ENCODE results near the gene SHC1.
A peak's percentile ranks its signal among the peaks of the same experiment; 100 is the strongest.

The SHC1 gene

DNA sequence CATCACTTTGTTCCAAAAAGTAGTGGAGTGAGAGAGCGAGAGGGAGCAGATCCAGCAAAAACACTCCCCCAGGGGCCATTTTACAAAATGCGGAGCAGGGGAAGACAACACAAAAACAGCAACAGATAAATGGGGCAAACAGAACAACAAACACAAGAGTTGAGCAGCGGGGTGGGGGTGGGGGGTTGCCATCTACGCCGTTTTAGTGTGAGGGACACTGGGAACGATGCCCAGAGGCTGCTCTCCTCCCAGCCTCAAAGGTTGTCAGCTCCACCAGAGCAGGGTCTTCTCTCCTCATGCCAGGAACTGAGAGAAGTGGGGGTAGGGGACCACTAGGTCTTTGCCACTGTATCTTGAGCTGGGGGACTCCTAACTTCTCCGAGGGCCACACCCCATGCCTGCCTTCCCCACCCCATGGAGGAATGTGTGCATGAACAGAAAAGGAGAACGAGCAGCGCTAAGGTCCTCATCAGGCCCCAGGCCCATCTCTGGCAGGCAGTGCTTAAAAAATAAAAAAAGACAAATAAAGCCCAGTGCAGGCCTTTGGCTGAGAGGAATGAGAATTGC, 13.4 kb downstream of the SHC1 start:
- TF ChIP-seq YY1 (IDR thresholded peaks at IDR 0.05; ENCODE audit: insufficient read depth, insufficient read length) (no peak), ZNF274 (IDR thresholded peaks at IDR 0.05; ENCODE audit: low read depth, low read length) (no peak), SUZ12 (IDR thresholded peaks at IDR 0.05; ENCODE audit: extremely low read depth, insufficient read depth, insufficient read length) (no peak)
- Histone ChIP-seq H3K27me3 (ENCODE audit: insufficient read depth, insufficient read length) (no peaks in the 10 kb centered on the region), H3K4me1 (ENCODE audit: insufficient read depth, insufficient read length) (peaks cover 12% of the 10 kb centered on the region), H3K36me3 (ENCODE audit: insufficient read depth, insufficient read length, low read length) (peaks cover 30% of the 10 kb centered on the region), H3K9ac (ENCODE audit: insufficient read length, low read depth) (peak overlapping the region; percentile 53), H3K9me3 (ENCODE audit: insufficient read depth, low read length) (no peaks in the 10 kb centered on the region; the same call in 1 of the 2 replicates), H3K4me3 (ENCODE audit: insufficient read length, low read depth) (no peak overlapping the region)
- no peak for DNase-seq (ENCODE audit: low read depth, low spot score)

DNA sequence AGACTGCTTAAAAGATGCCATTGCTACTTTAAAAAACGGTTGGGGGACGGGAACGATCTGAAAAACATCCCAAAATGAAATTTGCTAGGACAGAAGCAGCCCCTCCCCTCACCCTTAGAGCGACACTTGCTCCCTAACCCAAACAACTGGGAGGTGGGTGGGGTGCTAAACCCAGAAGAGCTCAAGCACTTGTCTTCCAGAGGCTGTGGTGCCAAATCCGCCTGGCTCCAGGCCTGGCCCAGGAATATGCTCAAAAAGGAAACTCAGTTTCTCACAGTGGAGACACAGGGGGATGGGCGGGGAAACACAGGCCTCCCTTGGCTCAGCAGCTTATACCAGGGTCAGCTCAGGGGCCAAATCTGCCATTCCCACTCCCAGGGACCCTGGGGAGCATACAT, 14.0 kb downstream of the SHC1 start:
- Histone ChIP-seq H3K27me3 (ENCODE audit: insufficient read depth, insufficient read length) (no peaks in the 10 kb centered on the region), H3K9me3 (ENCODE audit: insufficient read depth, low read length) (no peaks in the 10 kb centered on the region; the same call in 1 of the 2 replicates), H3K4me1 (ENCODE audit: insufficient read depth, insufficient read length) (peaks cover 12% of the 10 kb centered on the region), H3K9ac (ENCODE audit: insufficient read length, low read depth) (peak overlapping the region; percentile 4), H3K4me3 (ENCODE audit: insufficient read length, low read depth) (peak overlapping the region; percentile 65), H3K36me3 (ENCODE audit: insufficient read depth, insufficient read length, low read length) (peaks cover 29% of the 10 kb centered on the region)
- TF ChIP-seq YY1 (IDR thresholded peaks at IDR 0.05; ENCODE audit: insufficient read depth, insufficient read length) (no peak), SUZ12 (IDR thresholded peaks at IDR 0.05; ENCODE audit: extremely low read depth, insufficient read depth, insufficient read length) (no peak), ZNF274 (IDR thresholded peaks at IDR 0.05; ENCODE audit: low read depth, low read length) (no peak)
- no peak for DNase-seq (ENCODE audit: low read depth, low spot score)

DNA sequence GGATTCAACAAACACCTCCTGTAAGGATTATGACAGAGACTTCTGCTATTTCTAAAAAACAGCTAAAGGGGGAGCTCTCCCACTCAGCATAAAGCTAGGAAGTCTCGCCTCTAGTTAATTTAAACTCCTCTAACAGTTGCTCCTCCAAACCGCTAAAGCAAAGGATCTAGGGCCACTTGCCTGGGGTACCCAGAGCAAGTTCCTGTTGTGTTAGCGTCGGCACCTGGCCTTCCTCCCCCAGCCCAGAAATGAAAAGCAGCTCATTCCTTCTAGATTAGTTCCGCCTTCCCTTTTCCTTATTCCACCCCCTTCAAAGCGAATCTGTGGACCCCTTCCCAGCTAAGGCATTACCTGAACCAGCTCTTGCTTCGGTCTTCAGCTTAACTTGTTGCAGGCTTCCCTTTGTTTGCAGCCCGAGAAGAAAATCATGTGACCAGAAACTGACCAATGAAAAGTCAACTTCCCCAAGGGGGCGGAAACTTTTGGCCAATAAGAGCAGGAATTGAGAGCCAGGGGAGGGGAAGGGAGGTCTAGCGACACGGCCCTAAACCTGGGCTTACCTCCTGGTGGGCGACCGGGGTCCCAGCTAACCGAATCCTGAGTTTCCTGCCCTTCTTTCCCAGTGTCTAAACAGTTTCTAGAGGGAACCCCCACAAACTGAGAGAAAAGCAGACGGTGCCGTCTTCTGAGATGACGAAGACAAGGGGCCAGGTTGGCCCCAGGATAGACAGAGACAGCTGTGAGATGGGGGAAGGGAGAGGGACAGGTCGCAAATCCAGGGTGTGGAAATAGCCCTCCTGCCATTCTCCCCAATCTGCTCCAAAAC, 14.6 kb downstream of the SHC1 start, which contains the start of gene PBXIP1:
Gene PBXIP1 (minus strand): TSS at position 382 of the 826 bp plus-strand sequence. CDS start 2,378 bp downstream, outside the sequence.
- Histone ChIP-seq H3K9me3 (ENCODE audit: insufficient read depth, low read length) (no peaks in the 10 kb centered on the region; the same call in 1 of the 2 replicates), H3K9ac (ENCODE audit: insufficient read length, low read depth) (peak within 1 kb of the TSS; percentile 76), H3K36me3 (ENCODE audit: insufficient read depth, insufficient read length, low read length) (peaks cover 35% of the 10 kb centered on the region), H3K27me3 (ENCODE audit: insufficient read depth, insufficient read length) (no peaks in the 10 kb centered on the region), H3K4me1 (ENCODE audit: insufficient read depth, insufficient read length) (peaks cover 12% of the 10 kb centered on the region), H3K4me3 (ENCODE audit: insufficient read length, low read depth) (peak within 1 kb of the TSS; percentile 65)
- TF ChIP-seq SUZ12 (IDR thresholded peaks at IDR 0.05; ENCODE audit: extremely low read depth, insufficient read depth, insufficient read length) (no peak), YY1 (IDR thresholded peaks at IDR 0.05; ENCODE audit: insufficient read depth, insufficient read length) (no peak), ZNF274 (IDR thresholded peaks at IDR 0.05; ENCODE audit: low read depth, low read length) (no peak)
- DNase-seq (ENCODE audit: low read depth, low spot score): peak; percentile 98

DNA sequence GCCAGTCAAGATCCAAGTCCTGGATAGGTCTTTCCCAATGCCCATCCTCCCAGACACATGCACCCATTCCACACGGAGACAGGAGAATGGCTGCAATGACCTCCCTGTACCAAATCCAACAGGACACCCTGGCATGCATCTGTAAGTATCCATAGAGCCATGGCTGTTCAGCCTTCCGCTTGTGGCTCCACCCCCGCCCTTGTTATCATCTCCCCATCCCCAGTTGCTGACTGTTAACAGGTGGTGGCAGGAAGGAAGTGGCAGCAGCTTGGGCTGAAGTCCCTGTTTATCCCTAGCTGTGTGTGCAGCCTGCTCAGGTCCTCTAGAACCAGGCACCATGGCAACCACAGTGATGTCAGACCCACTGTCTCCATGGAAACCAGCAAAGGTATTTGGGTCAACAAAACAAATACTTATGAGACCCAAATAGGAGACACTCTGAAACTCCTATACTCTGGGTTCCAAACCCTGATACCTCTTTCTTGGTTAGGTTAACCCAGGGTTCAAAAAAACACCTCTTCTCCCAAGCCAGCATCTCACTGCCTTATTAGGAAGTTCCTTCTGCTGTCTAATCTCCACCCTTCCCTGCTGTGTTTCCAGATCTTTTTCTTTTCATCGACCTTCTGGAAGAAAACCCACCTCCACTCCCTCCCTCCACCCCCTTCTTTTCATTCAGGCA, 15.4 kb downstream of the SHC1 start:
- H3K4me3 ChIP-seq (ENCODE audit: insufficient read length, low read depth): peak overlapping the region; percentile 65
- H3K36me3 ChIP-seq (ENCODE audit: insufficient read depth, insufficient read length, low read length): peaks cover 35% of the 10 kb centered on the region
- H3K27me3 ChIP-seq (ENCODE audit: insufficient read depth, insufficient read length): no peaks in the 10 kb centered on the region
- peaks cover 12% of the 10 kb centered on the region for H3K4me1 ChIP-seq (ENCODE audit: insufficient read depth, insufficient read length)
- H3K9ac ChIP-seq (ENCODE audit: insufficient read length, low read depth): peak overlapping the region; percentile 76
- no peak for TF ChIP-seq ZNF274 (IDR thresholded peaks at IDR 0.05; ENCODE audit: low read depth, low read length)
- TF ChIP-seq SUZ12 (IDR thresholded peaks at IDR 0.05; ENCODE audit: extremely low read depth, insufficient read depth, insufficient read length): no peak
- no peak for TF ChIP-seq YY1 (IDR thresholded peaks at IDR 0.05; ENCODE audit: insufficient read depth, insufficient read length)
- no peak for DNase-seq (ENCODE audit: low read depth, low spot score)
- no peaks in the 10 kb centered on the region; the same call in 1 of the 2 replicates for H3K9me3 ChIP-seq (ENCODE audit: insufficient read depth, low read length)

DNA sequence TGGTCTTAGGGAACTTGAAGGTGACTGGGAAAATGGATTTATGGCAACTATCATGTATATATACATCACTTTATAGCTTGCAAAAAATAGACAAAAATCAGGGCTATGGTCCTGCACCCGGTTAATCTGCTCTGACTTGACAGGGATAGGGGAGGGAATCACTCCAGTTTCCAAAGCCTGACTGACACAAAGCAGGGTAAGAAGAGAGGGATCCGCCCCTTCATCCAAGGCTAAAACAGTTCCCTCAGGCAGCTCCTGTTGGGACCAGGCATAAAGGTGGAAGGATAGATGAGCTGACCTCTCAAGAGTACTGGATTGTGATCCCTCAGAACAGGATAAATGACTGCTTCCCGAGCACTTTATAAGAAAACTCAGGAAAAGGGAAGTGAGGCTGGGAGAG, 16.0 kb downstream of the SHC1 start:
- H3K9ac ChIP-seq (ENCODE audit: insufficient read length, low read depth): peak overlapping the region; percentile 6
- H3K27me3 ChIP-seq (ENCODE audit: insufficient read depth, insufficient read length): no peaks in the 10 kb centered on the region
- peaks cover 31% of the 10 kb centered on the region for H3K36me3 ChIP-seq (ENCODE audit: insufficient read depth, insufficient read length, low read length)
- no peaks in the 10 kb centered on the region; the same call in 1 of the 2 replicates for H3K9me3 ChIP-seq (ENCODE audit: insufficient read depth, low read length)
- no peak for TF ChIP-seq ZNF274 (IDR thresholded peaks at IDR 0.05; ENCODE audit: low read depth, low read length)
- no peak for TF ChIP-seq YY1 (IDR thresholded peaks at IDR 0.05; ENCODE audit: insufficient read depth, insufficient read length)
- no peak overlapping the region for H3K4me3 ChIP-seq (ENCODE audit: insufficient read length, low read depth)
- peaks cover 12% of the 10 kb centered on the region for H3K4me1 ChIP-seq (ENCODE audit: insufficient read depth, insufficient read length)
- DNase-seq (ENCODE audit: low read depth, low spot score): no peak

DNA sequence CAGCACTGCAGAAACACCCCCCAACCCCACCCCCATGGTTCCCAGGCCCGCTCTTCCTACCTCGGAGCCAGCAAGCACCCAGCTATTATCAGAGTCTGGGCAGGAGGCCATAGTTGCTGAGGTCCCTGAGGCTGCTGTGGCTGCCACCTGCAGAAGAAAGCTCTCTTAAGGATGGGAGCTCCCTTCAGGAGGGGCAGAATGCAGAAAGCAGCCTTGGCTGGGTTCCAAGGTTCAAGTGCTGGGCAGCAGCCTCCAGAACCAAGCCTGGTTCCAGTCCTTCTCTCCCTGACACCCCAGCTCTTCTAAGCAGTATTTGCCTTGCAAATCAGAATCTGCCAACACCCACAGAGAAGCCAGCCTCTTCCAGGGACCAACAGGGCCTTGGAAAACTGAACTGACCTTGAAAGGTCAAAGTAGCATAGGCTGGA, 16.9 kb downstream of the SHC1 start:
- Histone ChIP-seq H3K36me3 (ENCODE audit: insufficient read depth, insufficient read length, low read length) (peaks cover 22% of the 10 kb centered on the region), H3K27me3 (ENCODE audit: insufficient read depth, insufficient read length) (no peaks in the 10 kb centered on the region), H3K9me3 (ENCODE audit: insufficient read depth, low read length) (no peaks in the 10 kb centered on the region), H3K4me3 (ENCODE audit: insufficient read length, low read depth) (no peak overlapping the region), H3K9ac (ENCODE audit: insufficient read length, low read depth) (no peak overlapping the region), H3K4me1 (ENCODE audit: insufficient read depth, insufficient read length) (peaks cover 10% of the 10 kb centered on the region)
- no peak for DNase-seq (ENCODE audit: low read depth, low spot score)
- TF ChIP-seq SUZ12 (IDR thresholded peaks at IDR 0.05; ENCODE audit: extremely low read depth, insufficient read depth, insufficient read length): no peak
- TF ChIP-seq ZNF274 (IDR thresholded peaks at IDR 0.05; ENCODE audit: low read depth, low read length): no peak
- TF ChIP-seq YY1 (IDR thresholded peaks at IDR 0.05; ENCODE audit: insufficient read depth, insufficient read length): no peak

DNA sequence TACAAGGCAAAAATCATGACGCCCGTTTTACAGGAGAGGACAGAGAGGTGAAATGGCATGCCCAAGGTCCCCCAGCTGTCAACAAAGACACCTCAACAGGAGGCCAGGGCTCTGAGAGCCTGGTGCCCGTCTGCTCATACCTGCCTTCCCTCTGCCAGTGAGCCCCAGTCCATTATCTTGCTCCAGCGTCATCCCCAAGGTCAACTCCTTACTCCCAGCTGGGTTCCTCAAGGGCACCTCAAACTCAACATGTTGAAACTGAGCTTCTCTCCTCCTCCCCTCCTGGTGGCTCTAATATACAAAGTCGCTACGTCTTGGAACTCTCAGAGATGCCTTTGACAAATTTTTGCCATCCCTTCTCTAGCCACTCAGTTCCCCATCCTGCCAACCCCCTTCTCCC, 17.9 kb downstream of the SHC1 start:
- Histone ChIP-seq H3K4me3 (ENCODE audit: insufficient read length, low read depth) (no peak overlapping the region), H3K27me3 (ENCODE audit: insufficient read depth, insufficient read length) (no peaks in the 10 kb centered on the region), H3K36me3 (ENCODE audit: insufficient read depth, insufficient read length, low read length) (peaks cover 18% of the 10 kb centered on the region), H3K4me1 (ENCODE audit: insufficient read depth, insufficient read length) (peaks cover 14% of the 10 kb centered on the region), H3K9ac (ENCODE audit: insufficient read length, low read depth) (no peak overlapping the region), H3K9me3 (ENCODE audit: insufficient read depth, low read length) (no peaks in the 10 kb centered on the region)
- TF ChIP-seq YY1 (IDR thresholded peaks at IDR 0.05; ENCODE audit: insufficient read depth, insufficient read length) (no peak), SUZ12 (IDR thresholded peaks at IDR 0.05; ENCODE audit: extremely low read depth, insufficient read depth, insufficient read length) (no peak), ZNF274 (IDR thresholded peaks at IDR 0.05; ENCODE audit: low read depth, low read length) (no peak)
- no peak for DNase-seq (ENCODE audit: low read depth, low spot score)
